Measurements from ENCODE around the gene LRRC34.
A peak's percentile ranks its signal among the peaks of the same experiment; 100 is the strongest.

LRRC34 gene

GRCh38 chr3:169812332-169813235 is at the start of gene LRRC34, which contains the start of gene LRRIQ4:
TSS of gene LRRC34 (minus strand) at chr3:169812904. CDS start at chr3:169812548, 356 bp downstream.
TSS of gene LRRIQ4 (plus strand) at chr3:169812870. CDS start at chr3:169821922, 9,052 bp downstream.
- peak; percentile 83 for ATAC-seq
- DNase-seq (ENCODE audit: low spot score in 2 of 2): peak; percentile 57 to 85
- peaks cover 24% of the 10 kb centered on the region for H3K4me1 Mint-ChIP-seq
- H3K27ac Mint-ChIP-seq: peak within 1 kb of the TSS; percentile 80
- H3K4me3 Mint-ChIP-seq: peak within 1 kb of the TSS; percentile 77
- peaks cover 8% of the 10 kb centered on the region for H3K9me3 Mint-ChIP-seq
- peaks cover 5% of the 10 kb centered on the region for H3K36me3 Mint-ChIP-seq

DNA sequence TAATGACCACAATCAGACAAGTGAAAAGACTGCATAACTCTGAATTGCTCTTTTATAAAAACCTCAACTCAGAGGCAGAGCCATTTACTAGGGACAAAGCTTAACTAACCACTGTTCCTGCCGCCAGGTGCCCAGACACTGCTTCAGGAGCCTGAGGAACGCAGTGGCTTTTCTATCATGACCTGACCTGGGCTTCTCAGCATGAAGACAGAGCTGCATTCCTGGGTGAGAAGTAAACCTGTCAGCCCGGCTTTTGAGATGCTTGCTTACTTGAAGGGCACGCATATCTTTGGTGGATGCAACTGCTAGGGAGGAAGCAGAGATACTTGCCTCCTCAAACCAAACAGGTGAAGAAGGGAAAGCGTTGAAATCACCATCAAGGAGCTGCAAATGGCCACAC is 49.2 kb upstream of the LRRC34 start:
- H3K4me3 Mint-ChIP-seq: no peak overlapping the region
- H3K27ac Mint-ChIP-seq: no peak overlapping the region
- H3K36me3 Mint-ChIP-seq: no peaks in the 10 kb centered on the region
- DNase-seq (ENCODE audit: low spot score in 2 of 2): no peak
- H3K4me1 Mint-ChIP-seq: peaks cover 16% of the 10 kb centered on the region
- ATAC-seq: no peak
- no peaks in the 10 kb centered on the region for H3K9me3 Mint-ChIP-seq

DNA sequence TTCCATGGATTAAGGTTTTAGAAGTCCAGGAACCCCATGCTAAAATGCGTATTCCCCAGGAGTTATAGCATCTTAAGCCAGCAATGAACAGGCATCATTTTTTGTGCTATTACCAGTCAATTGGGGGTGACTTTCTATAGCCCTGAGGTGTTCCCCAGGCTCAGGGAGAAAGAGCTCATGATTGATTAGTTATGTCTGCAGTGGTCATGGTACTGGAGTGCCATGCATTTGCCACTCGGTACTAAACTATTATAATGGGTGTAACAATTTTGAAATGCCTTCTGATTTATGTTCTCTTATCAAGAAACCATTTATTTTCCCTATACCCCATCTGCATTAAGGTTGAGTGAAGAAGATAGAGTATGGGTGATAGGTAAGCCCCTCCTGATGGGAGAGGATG is 45.1 kb upstream of the LRRC34 start:
- Mint-ChIP-seq H3K4me1 (no peaks in the 10 kb centered on the region), H3K27ac (no peak overlapping the region), H3K4me3 (no peak overlapping the region), H3K36me3 (no peaks in the 10 kb centered on the region), H3K9me3 (no peaks in the 10 kb centered on the region)
- ATAC-seq (no peak), DNase-seq (ENCODE audit: low spot score in 2 of 2) (peak in 1 of 2 donors; percentile 25)

- ATAC-seq (no peak), DNase-seq (ENCODE audit: low spot score in 2 of 2) (no peak)
- no peak overlapping the region for H3K4me3 Mint-ChIP-seq
Measured at GRCh38 chr3:169855514-169855913, 42.8 kb upstream of the LRRC34 start.

DNA sequence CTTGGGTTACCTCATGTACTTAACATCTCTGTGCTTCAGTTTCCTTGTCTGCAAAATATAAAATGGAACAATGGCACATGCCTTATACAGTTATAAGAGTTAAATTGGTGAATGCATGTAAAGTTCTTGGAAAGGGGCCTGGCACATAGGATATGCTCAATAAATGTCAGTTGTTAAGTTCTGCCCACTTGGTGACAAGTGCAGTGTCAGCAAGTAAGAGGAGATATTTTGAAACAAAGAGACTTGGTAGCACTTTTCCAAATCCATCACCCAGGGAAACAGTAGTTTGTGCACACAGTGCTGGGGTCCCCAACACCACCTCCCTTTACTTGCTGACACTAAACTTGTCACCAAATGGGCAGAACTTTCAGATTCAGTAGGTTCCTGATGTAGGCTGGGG is 37.9 kb upstream of the LRRC34 start:
- no peak for DNase-seq (ENCODE audit: low spot score in 2 of 2)
- Mint-ChIP-seq H3K27ac (no peak overlapping the region), H3K4me3 (no peak overlapping the region), H3K4me1 (no peaks in the 10 kb centered on the region), H3K9me3 (no peaks in the 10 kb centered on the region), H3K36me3 (no peaks in the 10 kb centered on the region)
- ATAC-seq: no peak

More at GRCh38 chr3:169855514-169855913, 42.8 kb upstream of the LRRC34 start:
- Mint-ChIP-seq H3K27ac (no peak overlapping the region), H3K4me1 (no peaks in the 10 kb centered on the region), H3K36me3 (no peaks in the 10 kb centered on the region), H3K9me3 (no peaks in the 10 kb centered on the region)

DNA sequence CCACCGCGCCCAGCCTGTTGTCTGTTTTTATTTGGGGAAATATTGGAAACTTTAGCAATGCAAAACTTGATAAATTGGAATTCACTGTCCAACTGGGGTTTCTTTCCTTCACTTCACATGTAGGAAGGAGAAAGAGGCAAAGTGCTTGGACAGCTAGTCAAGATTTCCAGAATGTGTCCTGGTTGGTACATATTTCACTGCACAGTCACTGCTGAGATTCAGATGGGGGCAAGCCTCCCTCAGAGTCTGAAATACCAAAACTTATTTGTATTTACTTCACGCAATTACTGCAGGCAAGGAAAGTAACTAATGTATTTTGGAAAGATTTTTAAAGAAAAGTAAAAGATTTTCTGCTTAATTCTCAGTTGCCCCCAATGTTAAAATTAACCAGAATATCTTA is 36.0 kb upstream of the LRRC34 start:
- no peak overlapping the region for H3K4me3 Mint-ChIP-seq

GRCh38 chr3:169847896-169848295 is 35.2 kb upstream of the LRRC34 start:
- no peaks in the 10 kb centered on the region for H3K9me3 Mint-ChIP-seq
- no peak for DNase-seq (ENCODE audit: low spot score in 2 of 2)
- H3K4me3 Mint-ChIP-seq: no peak overlapping the region
- no peak overlapping the region for H3K27ac Mint-ChIP-seq
- H3K4me1 Mint-ChIP-seq: no peaks in the 10 kb centered on the region
- H3K36me3 Mint-ChIP-seq: no peaks in the 10 kb centered on the region
- no peak for ATAC-seq

More for the DNA sequence above, 36.0 kb upstream of the LRRC34 start:
- Mint-ChIP-seq H3K4me1 (no peaks in the 10 kb centered on the region), H3K27ac (no peak overlapping the region), H3K36me3 (no peaks in the 10 kb centered on the region), H3K9me3 (no peaks in the 10 kb centered on the region)
- ATAC-seq: no peak
- DNase-seq (ENCODE audit: low spot score in 2 of 2): no peak

GRCh38 chr3:169846458-169847193 is 33.9 kb upstream of the LRRC34 start:
- H3K4me1 Mint-ChIP-seq: no peaks in the 10 kb centered on the region
- H3K9me3 Mint-ChIP-seq: no peaks in the 10 kb centered on the region
- DNase-seq (ENCODE audit: low spot score in 2 of 2): no peak
- H3K27ac Mint-ChIP-seq: no peak overlapping the region
- H3K36me3 Mint-ChIP-seq: no peaks in the 10 kb centered on the region
- ATAC-seq: peak; percentile 52
- no peak overlapping the region for H3K4me3 Mint-ChIP-seq

DNA sequence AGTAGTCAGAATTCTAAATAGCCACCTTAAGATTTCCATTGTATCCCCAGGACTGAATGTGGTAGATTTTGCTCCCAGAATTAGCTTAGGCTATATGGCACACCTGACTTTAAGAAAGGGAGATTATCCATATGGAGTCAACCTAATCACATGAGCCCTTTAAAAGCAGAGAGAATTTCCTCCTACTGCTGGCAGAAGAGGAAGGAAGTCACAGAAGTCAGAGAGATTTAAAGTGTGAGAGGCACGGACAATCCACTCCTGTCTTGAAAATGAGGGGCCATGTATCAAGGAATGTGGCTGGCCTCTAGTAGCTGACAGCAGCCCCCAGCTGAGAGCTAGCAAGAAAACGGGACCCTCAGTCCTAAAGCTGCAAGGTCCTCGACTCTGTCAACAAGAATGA is 30.3 kb upstream of the LRRC34 start:
- Mint-ChIP-seq H3K27ac (no peak overlapping the region), H3K4me3 (no peak overlapping the region), H3K36me3 (no peaks in the 10 kb centered on the region), H3K9me3 (no peaks in the 10 kb centered on the region), H3K4me1 (no peaks in the 10 kb centered on the region)
- DNase-seq (ENCODE audit: low spot score in 2 of 2): peak in 1 of 2 donors; percentile 36
- no peak for ATAC-seq

DNA sequence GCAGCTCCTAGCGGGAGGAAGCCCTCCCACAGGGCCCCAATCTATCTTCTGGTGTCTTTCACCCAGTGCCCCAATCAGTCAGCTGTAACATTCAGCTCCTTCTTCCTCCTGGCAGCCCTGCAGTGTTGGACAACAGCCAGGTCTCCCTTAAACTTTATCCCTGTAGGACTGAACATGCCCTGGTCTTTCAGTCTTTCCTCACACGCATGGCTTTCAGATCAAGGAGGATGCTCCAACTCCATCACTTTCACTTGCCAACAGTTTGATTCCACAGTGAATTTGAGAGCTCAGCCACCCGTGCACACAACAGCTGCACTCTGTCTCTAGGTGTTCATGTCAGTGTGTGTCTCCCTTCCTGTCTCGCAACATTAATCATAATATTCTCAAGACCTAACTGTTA is 28.5 kb upstream of the LRRC34 start:
- H3K4me3 Mint-ChIP-seq: no peak overlapping the region
- no peaks in the 10 kb centered on the region for H3K36me3 Mint-ChIP-seq
- ATAC-seq: no peak
- DNase-seq (ENCODE audit: low spot score in 2 of 2): peak in 1 of 2 donors; percentile 23
- H3K4me1 Mint-ChIP-seq: no peaks in the 10 kb centered on the region
- no peaks in the 10 kb centered on the region for H3K9me3 Mint-ChIP-seq
- H3K27ac Mint-ChIP-seq: no peak overlapping the region

DNA sequence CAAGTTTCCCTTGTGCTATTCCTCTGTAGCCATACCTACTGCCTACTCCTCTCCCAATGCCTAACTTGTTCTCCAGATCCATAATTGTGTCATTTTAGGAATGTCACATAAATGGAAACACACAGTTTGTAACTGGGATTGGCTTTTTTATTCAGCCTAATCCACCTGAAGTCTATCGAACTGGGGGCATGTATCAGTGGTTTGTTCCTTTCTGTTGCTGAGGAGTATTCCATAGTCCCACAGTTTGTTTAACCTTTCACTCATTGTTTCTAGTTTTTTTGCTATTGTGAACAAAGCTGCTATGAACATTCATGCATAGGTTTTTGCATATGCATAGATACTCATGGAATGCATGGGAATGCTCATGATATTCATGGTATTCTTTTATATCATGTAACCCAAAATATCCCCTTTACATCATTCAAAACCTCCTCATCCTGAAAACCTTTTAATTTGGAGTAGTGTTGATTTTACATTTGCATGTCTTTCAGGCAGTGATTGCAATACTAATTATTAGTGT is 25.9 kb upstream of the LRRC34 start:
- H3K4me1 Mint-ChIP-seq: no peaks in the 10 kb centered on the region
- DNase-seq (ENCODE audit: low spot score in 2 of 2): peak in 1 of 2 donors; percentile 6
- no peak overlapping the region for H3K4me3 Mint-ChIP-seq
- H3K9me3 Mint-ChIP-seq: no peaks in the 10 kb centered on the region
- H3K27ac Mint-ChIP-seq: no peak overlapping the region
- no peaks in the 10 kb centered on the region for H3K36me3 Mint-ChIP-seq
- ATAC-seq: no peak

GRCh38 chr3:169836942-169837275 is 24.2 kb upstream of the LRRC34 start:
- H3K27ac Mint-ChIP-seq: no peak overlapping the region
- no peaks in the 10 kb centered on the region for H3K4me1 Mint-ChIP-seq
- no peaks in the 10 kb centered on the region for H3K36me3 Mint-ChIP-seq
- DNase-seq (ENCODE audit: low spot score in 2 of 2) (no peak), ATAC-seq (no peak)
- no peak overlapping the region for H3K4me3 Mint-ChIP-seq
- no peaks in the 10 kb centered on the region for H3K9me3 Mint-ChIP-seq

DNA sequence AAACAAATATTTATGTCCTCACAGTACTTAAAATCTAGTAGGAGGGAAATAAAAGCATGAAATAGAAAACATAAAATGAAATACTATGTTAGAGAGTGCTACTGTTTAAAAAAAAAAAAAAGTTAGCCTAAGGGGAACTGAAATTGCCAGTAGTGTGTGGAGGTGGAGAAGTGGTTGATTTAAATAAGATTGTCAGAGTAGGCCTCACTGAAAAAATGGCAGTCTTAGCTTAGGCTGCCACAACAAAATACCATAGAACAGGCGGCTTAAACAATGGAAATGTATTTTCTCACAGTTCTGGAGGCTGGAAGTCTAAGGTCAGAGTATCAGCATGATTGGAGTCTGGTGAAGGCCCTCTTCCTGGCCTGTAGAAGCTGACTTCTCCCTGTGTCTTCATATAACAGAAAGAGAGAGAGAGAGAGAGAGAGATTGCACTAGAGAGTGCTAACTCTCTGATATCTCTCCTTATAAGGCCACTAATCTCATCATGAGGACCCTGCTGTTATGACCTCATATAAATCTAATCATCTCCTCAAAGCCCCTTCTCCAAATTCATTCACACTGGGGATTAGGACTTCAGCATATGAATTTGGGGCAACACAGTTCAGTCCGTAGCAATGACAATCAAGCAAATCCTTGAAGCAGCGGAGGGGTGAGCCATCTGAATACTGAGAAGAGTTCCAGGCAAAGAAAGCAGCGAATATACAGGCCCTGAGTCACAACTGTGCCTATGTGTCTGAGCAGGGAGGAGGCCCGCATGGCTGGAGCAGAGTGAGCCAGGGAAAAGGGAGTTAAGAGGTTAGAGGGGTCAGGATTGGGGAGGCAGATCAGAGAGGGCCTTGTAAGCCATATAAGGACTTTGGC is 23.6 kb upstream of the LRRC34 start:
- no peaks in the 10 kb centered on the region for H3K4me1 Mint-ChIP-seq
- H3K9me3 Mint-ChIP-seq: no peaks in the 10 kb centered on the region
- DNase-seq (ENCODE audit: low spot score in 2 of 2): no peak
- no peak overlapping the region for H3K27ac Mint-ChIP-seq
- H3K4me3 Mint-ChIP-seq: no peak overlapping the region
- no peaks in the 10 kb centered on the region for H3K36me3 Mint-ChIP-seq
- no peak for ATAC-seq

DNA sequence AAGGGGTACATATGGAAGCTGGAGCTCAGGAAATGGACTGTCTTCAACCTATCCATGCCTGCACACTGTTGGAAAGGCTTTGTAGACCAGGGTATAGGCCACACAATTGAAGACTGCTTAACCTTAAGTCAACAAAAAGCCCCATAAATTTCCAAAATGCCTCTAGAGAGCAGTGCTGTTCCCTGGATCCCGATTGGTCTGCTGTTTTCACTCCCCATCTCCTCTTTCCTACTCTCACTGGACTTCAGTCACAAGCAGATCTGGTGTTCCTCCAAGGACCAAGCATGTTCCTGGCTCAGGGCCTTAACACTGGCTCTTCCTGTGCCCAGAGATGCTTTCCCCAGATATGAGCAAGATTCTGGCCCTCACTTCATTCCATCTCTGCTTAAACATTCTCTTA is 22.8 kb upstream of the LRRC34 start:
- ATAC-seq (no peak), DNase-seq (ENCODE audit: low spot score in 2 of 2) (no peak)
- Mint-ChIP-seq H3K4me3 (no peak overlapping the region), H3K36me3 (no peaks in the 10 kb centered on the region), H3K27ac (no peak overlapping the region), H3K9me3 (no peaks in the 10 kb centered on the region), H3K4me1 (no peaks in the 10 kb centered on the region)

GRCh38 chr3:169827712-169828111 is 15.0 kb upstream of the LRRC34 start:
- H3K9me3 Mint-ChIP-seq: no peaks in the 10 kb centered on the region
- no peak overlapping the region for H3K27ac Mint-ChIP-seq
- H3K4me3 Mint-ChIP-seq: no peak overlapping the region
- no peak for ATAC-seq
- H3K36me3 Mint-ChIP-seq: no peaks in the 10 kb centered on the region
- H3K4me1 Mint-ChIP-seq: no peaks in the 10 kb centered on the region
- no peak for DNase-seq (ENCODE audit: low spot score in 2 of 2)

Data from stimulated activated effector memory CD8-positive, alpha-beta T cell treated with anti-CD3 and anti-CD28 coated beads, Interleukin-12 subunit alpha, Interleukin-12 subunit beta, amount 100 ng/mL, for 72 hours (primary cell).